HuH-7 (cell line): ENCODE data around the gene KRT33B.

Source experiments
- DNase-seq: peaks from one replicate; pipeline ENCODE4 v3.0.0; 2011; ENCODE audit warnings: low spot score

Gene KRT33B

DNA sequence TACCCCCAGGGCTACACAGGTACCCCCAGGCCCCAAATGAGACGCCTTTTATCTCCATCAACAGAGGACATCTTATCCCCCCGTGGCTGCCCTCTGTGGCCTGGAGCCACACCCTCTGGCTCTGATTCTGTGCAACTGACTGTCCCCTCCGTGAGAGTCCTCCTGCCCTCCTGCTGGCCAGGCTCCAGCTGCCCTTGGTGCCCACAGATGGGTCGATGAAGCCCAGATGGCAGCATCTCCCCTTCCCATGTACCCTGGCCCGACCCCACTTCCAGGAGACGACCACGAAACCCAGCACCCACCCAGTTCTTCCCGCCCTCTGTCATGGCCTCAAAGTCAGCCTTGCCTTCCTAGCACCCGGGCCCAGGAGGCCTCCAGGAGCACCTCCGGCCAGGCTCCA lies 44.5 kb downstream of the KRT33B start:
- no peak for DNase-seq

DNA sequence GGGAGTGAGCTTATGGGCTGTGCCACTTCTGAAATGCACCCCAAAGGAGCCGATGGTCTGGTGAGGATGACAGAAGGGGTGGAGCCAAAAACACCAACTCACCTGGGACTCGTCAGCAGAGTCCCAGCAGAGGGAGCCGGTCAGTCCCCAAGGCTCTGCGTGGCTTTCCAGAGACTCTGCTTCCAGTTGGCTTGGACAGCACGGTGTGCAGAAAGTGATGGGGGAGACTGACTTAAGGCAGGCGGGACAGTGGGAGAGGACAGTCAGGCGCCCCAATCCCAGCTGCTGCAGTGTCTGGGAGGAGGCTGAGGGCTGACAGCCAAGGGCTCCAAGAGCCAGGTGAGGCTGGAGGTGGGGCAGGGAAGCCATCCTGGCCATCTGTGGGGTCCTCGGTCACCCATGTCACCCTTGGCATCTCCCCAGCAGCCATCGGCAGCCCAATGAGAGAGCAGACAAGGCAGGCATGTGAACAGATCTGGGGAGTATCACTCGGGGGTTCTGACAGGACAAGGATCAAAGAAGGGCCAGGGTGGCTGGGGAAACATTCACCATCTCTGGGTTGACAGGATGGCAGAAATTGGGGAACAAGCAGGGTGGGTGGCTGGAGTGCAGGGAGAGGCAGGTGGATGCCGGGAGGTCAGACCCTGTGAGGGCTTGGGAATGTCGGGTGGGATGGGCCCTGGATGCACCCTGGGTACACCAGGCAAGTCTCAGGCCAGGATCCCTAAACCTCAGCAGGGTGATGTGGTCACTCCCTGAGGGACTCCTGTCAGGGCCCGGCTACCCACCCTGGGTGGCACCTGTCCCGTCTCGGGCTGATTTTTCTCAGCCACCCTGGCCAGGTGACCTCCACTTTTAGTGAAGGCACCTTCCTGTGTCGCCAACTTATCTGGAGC lies 45.2 kb downstream of the KRT33B start:
- DNase-seq: peak; percentile 13

DNA sequence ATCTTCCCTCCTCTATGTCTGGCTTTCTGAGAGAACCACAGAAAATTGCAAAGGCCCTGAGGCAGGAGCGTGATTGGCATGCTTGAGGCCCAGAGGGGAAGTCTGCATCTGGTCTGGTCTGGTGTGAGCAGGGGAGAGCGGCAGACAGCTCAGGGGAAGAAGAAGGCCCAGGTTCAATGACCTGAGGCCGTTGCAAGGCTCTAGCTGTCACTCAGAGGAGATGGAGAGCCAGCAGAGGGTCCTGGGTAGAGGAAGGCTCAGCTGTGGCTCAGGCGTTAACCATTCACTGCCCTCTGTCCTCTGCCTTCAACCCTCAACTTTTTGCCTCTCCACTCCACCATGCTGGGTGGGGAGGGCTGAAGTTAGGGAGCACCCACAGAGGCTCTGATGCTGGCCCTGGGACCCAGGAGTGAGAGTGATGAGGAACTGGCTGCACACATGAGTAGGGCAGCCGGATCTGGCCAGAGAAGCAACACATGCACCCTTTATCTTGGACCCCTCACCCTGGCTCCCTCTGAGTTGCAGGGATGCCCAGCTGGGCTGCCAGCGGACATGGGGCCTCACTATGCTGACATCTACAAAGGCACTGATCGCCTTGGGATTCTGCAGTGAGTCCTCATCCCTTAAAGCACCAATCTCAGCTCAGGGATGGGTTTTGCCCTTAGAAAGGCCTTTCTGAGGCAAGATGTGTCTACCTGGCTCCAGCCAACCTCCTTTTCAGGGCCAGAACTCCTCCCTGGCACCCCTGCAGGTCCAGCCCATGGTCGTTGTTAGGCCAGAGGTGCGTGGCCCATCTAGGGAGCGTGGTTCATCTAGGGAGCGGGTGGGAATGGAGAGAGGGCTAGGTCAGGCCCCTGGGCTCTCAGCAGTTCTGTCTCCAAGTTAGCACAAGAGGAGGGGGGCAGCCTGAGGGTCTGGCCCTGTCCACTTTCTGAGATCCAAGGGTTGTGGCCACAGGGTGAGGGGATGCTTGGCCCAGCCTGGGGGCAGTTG lies 46.4 kb downstream of the KRT33B start:
- DNase-seq: no peak

DNA sequence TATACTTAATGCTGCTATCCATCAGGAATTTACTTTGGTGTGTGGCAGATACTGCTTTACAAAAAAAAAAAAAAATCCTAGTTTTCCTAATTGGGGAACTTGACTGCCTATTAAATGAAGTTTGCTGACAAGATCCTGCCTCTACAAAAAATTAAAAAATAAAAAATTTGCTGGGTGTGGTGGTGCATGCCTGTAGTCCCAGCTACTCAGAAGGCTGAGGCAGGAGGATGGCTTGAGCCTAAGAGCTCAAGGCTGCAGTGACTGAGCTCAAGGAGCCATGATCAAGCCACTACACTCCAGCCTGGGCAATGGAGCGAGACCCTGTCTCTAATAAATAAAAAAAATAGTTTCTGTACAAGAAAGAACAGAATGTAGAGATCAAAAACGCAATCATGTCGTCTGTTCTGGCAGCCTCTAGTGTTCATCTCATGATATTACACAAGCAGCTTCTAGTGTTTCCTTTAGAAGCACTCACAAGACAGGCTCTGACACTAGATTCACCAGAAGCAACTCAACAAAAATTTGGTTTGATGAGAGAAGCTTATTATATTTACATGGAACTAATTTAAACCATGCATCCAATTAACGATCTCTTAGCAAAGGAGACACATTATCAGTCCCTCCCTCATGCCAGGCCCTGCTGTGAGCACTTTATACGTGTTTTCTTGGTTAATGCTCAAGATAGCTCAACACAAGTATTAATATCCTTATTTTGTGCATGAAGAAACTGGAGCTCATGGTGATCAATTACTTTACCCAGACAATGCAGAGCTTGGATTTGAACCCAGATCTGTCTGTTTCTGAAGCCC lies 47.3 kb downstream of the KRT33B start:
- peak; percentile 28 for DNase-seq

DNA sequence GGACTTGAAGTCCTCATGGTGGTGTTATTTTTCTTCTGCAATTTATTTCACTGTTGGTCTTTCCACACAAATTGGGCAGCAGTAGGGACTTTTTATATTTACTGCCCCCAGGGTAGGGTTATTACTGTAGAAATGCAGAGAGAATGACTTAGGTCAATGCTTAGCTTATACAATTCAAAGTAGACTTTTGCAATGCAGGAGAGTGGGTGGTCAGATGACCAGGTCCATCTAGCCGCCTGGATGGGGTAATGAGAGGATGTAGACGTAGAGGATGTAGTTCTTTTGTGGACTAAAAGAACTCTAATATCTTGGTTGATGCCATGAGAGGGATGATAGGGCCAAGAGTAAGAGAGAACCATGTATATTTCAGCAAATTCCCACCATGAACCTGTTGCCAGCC lies 51.4 kb downstream of the KRT33B start:
- DNase-seq: no peak

DNA sequence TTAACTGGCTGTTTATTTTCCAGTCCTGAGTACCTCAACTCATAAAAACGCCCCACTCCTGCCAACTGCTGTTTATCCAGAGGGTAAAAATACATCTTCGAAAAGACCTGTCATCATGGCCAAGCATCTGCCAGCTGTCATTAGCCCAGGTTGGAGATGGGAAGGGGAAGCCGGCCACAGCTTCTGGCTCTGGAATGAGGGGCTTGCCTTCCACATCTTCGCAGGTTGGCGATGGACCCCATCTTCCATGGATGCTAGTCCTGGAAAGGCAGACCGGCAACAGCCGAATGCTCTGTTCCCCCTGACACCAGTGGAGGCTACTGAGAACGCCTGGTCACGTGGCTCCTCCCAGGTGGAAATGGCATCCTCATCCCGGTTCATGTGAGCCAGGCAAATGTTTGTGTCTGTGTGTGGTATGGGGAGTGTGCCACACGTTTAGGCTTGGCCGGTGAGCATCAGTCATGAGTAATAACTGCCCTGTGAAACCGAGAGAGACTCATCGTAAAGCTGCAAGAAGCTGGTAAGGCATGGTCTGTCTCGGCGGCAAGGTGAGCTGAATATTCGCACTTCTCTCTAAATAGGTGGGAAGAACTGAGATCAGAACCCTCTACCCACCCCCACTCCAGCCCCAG lies 53.7 kb downstream of the KRT33B start:
- DNase-seq: no peak

DNA sequence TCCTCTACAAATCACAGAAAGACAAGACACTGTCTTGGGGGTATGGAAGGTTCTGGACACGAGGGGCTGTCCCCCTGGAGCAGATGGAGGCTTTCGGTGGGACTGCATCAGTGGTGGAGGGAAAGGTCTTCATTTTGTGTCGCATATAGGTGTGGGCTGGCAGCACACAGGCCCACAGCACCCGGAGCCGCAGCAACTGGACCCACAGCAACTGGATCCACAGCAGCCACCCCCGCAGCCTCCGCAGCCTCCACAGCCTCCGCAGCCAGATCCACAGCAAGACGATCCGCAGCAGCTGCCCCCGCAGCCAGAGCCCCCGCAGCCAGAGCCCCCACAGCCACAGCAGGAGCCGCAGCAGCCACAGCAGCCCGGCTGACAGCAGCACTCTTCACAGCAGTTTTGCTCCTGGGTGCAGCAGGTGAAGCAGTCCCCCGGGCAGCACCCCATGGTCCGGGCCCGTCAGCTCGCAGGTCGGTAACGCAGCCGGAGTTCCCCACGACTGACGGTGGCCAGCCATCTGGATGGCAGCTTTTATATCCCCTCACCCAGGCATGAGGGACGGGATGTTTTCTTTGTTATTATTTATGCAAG lies 54.3 kb downstream of the KRT33B start, which contains the start of gene KRTAP17-1:
KRTAP17-1 (minus strand) TSS at position 507 of the 591 bp plus-strand sequence; CDS start at position 447, 60 bp downstream.
- DNase-seq: no peak
